ENCODE results near the gene ZNF273.

GRCh38 chr7:64934478-64934877 lies 31.4 kb downstream of the ZNF273 start:
- TF ChIP-seq CTCF (conservative IDR thresholded peaks at IDR 0.05; ENCODE audit: low read length) (no peak), EZH2phosphoT487 (IDR thresholded peaks at IDR 0.05; ENCODE audit: borderline replicate concordance, low read depth, low read length) (no peak)

Data from OCI-LY7 (cell line).